Activated T-cell treated with anti-CD3 and anti-CD28 coated beads, Interleukin-2, amount 50 U/mL, for 72 hours (primary cell): Measurements from ENCODE around the gene TADA2B. TPM values are rescaled to one million over a fixed set of nuclear protein-coding genes. Genes with fewer than 3 reads are reported as not detected.

Experiments used
- ATAC-seq, 2 donors: fragments of 150-1000 bp; cut with Tn5 transposase; replicated peaks in 1 of 2; 2 replicates each; pipeline ENCODE4 v1.10.0; 2021; ENCODE audit warnings: moderate library complexity in 2 of 2, mild to moderate bottlenecking in 1 of 2
- DNase-seq, 2 donors: peaks; one replicate each; pipeline ENCODE4 v3.0.0; 2021 to 2022; ENCODE audit warnings: mixed read lengths in 1 of 2
- H3K27ac Mint-ChIP-seq: one replicate; pipeline ENCODE4 v1.8.0; 2022; ENCODE audit warnings: mild to moderate bottlenecking, moderate library complexity, mixed read lengths
- H3K27me3 Mint-ChIP-seq: one replicate; pipeline ENCODE4 v1.8.0; 2022; ENCODE audit warnings: low read depth, mixed read lengths
- H3K36me3 Mint-ChIP-seq, 2 donors: one replicate each; pipeline ENCODE4 v1.8.0; 2022; ENCODE audit warnings: mixed read lengths in 2 of 2, mild to moderate bottlenecking in 1 of 2; ENCODE audit not compliant: insufficient read depth in 2 of 2
- H3K4me1 Mint-ChIP-seq: one replicate; pipeline ENCODE4 v1.8.0; 2022; ENCODE audit warnings: low read depth, mixed read lengths
- H3K4me3 Mint-ChIP-seq, 2 donors: one replicate each; pipeline ENCODE4 v1.8.0; 2022; ENCODE audit warnings: mild to moderate bottlenecking in 2 of 2, mixed read lengths in 2 of 2, moderate library complexity in 2 of 2
- H3K9me3 Mint-ChIP-seq, 2 donors: one replicate each; pipeline ENCODE4 v1.8.0; 2022; ENCODE audit warnings: mixed read lengths in 2 of 2
- total RNA-seq, 2 donors: library from RNA; stranded (reverse); gene quantifications; one replicate each; pipeline ENCODE4 v1.2.3, GENCODE V29; 2022

TADA2B gene
- total RNA-seq, 2 donors from 2014 or later, result 14.5 to 15.3 TPM

DNA sequence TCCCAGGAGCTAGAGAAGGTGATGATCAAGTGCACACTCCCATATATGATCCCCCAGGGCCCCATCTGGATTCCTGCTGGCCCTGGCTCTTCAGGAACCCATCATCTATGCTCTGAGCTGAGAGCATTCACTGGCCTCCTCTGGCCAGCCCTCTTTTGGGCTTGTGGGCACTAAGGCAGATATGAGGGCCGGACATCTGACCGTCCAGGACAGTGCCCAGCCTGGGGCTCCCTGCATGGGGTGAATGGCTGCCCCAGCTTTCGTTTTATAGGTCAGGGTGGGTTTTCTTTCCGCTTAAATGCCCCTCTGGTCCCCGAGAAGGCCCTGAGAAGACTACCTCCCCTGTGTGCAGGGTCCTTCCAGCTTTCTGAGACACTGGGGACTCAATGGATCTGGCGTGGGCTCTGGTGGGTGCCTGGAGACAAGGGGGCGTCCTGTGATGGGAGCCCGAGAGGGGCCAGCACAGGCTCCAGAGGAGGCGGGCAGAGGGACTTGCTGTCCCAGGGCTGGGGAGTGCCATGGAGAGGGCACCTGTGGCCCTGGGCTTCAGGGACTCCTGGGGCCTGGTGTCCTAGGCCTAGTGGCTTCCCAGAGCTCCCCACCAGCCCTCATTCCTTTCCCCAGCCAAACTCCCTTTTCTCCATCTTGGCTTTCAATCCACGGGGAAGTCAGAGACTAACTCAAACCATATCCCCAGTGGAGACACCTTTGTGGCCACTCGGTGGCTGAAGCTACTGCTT lies 64.2 kb downstream of the TADA2B start:
- no peak for DNase-seq
- no peaks in the 10 kb centered on the region for H3K36me3 Mint-ChIP-seq
- no peaks in the 10 kb centered on the region for H3K9me3 Mint-ChIP-seq

More for the DNA sequence above, 64.2 kb downstream of the TADA2B start:
- no peak for ATAC-seq
- H3K27ac Mint-ChIP-seq, result no peak overlapping the region
- H3K27me3 Mint-ChIP-seq, result no peaks in the 10 kb centered on the region
- no peak overlapping the region for H3K4me3 Mint-ChIP-seq
- H3K4me1 Mint-ChIP-seq, result peaks cover 6% of the 10 kb centered on the region

Other genes with a start within 250 kb of the TADA2B start
- 10 to 100 TPM; 26.5 to 32.4 TPM for gene TBC1D14, start 133.5 kb upstream of the TADA2B start, total RNA-seq
- gene GRPEL1, start 24.7 kb downstream of the TADA2B start, total RNA-seq, result 10 to 100 TPM; 47.6 to 65.5 TPM
- under 1 TPM; 0.05 to 0.07 TPM for gene SORCS2, start 149.2 kb downstream of the TADA2B start, total RNA-seq